SK-N-MC (cell line): ENCODE data around the gene BCAT1.

Experiments
- EZH2 ChIP-seq: fragments of 200-600 bp; sonication (generic); IDR thresholded peaks from one replicate; pipeline ENCODE4 v1.6.1; 2017; ENCODE audit warnings: antibody characterized with exemption
- POLR2AphosphoS5 ChIP-seq: IDR thresholded peaks from 2 replicates; pipeline ENCODE4 v1.6.1; 2012; ENCODE audit warnings: mild to moderate bottlenecking, low read depth, low read length, borderline replicate concordance

GRCh38 chr12:24818351-24818750 is 130.6 kb downstream of the BCAT1 start:
- TF ChIP-seq POLR2AphosphoS5, result no peak
- TF ChIP-seq EZH2, result no peak
